ENCODE results near the gene TMEM200A.
A peak's percentile ranks its signal among the peaks of the same experiment; 100 is the strongest.
"Not testable (repeated sequence)": the region's sequence is repeated elsewhere in the genome, so short reads cannot be mapped to it uniquely, and the experiment has no call there.

Gene TMEM200A

DNA sequence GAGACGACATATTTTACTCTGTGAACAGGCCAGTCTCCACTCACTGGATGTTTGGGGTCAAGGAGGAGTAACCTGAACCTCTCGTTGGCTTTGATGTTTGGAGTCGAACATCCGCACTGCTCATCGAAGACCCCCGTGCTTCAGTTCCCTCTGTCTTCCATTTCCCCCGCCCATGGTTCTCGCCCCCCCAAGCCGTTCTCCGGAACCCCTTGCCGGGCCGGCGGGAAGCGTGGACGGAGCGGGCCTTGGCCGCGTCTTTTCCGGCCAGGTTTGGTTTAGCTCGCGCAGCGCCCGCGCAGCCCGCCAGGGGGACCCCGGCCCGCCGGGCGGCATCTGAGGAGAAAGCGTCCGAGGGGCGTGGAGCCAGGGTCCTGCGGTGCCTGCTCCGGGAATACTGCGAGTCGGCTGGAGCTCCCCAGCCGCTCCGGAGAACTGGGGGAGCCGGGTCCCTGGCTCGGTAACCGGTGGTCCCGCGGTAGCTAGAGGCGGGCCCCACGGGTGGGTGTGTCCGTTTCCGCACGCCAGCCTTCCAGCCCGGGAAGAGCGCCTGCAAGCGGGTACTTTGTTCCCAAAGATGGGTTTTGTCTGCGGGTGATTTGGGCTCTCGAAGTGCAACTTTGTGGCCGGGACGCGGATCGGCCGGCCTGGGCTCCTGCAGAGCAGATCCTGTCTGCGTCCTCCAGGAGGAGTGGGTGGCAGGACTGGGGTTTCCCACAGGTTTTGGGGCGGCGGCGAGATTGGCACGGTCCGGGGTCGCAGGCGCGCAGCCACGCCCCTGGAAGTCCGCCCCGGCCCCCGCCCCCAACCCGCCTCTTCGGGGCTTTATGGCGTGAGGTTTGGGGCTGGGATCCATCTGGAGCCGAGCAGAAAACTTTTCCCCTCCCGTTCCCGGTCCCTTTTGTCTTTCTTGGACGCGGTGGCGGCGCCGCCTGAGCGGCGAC, at the start of gene TMEM200A:
TSS of gene TMEM200A (plus strand) at position 852 of the 941 bp plus-strand sequence. CDS start 74,406 bp downstream, outside the sequence.
- DNase-seq (ENCODE audit: low read depth): peak; percentile 60

DNA sequence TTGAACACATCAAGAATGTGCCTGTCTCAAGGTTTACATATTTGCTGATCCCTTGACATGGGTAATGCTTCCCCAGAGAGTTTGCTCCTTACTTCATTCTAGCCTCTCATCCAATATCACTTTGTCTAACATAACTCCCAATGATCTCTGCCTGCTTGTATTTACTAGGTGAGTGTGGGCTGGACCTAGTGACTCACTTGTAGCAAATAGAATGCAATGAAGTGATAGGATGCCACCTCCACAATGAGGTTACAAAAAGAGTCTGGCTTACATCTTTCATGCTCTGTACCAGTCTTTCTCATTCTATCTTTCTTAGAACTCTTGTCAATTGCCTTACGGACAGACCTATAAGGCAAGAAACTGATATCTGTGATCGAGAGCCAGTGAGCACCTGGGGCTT, 44.9 kb upstream of the TMEM200A start:
- no peak for DNase-seq (ENCODE audit: low read depth)

GRCh38 chr6:130322673-130323268, 43.0 kb upstream of the TMEM200A start:
- DNase-seq (ENCODE audit: low read depth): peak; percentile 73

DNA sequence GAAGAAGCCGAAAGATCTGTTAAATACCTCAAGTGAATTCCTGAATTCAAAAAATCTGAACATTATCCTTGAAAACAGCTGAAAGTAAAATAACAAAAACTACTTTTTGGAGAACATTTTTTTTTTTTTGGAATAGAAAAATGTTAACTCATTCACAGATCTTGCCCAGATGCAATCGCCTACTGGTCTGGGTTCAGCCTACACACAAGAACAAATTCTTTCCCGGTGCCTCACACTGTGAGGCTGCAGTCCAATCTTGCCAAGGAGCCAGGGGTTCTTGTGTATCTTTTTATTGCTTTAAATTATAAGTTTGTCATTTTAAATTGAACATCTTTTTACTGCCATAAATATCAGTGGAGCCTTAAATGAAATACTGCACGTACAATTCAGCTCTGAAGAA, 41.2 kb upstream of the TMEM200A start:
- peak; percentile 83 for DNase-seq (ENCODE audit: low read depth)

GRCh38 chr6:130326496-130326895, 39.3 kb upstream of the TMEM200A start:
- DNase-seq (ENCODE audit: low read depth): peak; percentile 76

DNA sequence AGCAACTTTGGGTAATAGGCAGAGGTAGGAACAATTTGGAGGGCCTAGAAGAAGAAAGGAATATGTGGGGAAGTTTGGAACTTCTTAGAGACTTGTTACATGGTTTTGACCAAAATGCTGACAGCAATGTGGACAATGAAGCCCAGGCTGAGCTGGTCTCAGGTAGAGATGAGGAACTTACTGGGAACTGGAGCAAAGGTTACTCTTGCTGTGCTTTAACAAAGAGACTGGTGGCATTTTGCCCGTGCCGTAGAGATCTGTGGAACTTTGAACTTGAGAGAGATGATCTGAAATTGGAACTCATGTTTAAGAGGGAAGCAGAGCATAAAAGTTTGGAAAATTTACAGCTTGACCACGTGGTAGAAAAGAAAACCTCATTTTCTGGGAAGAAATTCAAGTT, 28.3 kb upstream of the TMEM200A start:
- DNase-seq (ENCODE audit: low read depth): no peak

- DNase-seq (ENCODE audit: low read depth): not testable (repeated sequence)
Measured at GRCh38 chr6:130346324-130346723, 19.5 kb upstream of the TMEM200A start.

DNA sequence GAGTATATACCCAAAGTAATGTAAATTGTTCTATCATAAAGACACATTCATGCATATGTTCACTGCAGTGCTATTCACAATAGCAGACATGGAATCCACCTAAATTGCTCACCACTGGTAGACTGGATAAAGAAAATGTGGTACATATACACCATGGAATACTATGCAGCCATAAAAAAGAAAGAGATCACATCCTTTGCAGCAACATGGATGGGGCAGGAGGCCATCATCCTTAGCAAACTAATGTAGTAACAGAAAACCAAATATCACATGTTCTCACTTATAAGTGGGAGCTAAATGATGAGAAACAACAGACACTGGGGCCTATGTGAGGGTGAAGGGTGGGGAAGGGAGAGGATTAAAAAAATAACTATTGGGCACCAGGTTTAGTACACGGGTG, 11.5 kb upstream of the TMEM200A start:
- no peak for DNase-seq (ENCODE audit: low read depth)

GRCh38 chr6:130355572-130355971, 10.2 kb upstream of the TMEM200A start:
- DNase-seq (ENCODE audit: low read depth): no peak

DNA sequence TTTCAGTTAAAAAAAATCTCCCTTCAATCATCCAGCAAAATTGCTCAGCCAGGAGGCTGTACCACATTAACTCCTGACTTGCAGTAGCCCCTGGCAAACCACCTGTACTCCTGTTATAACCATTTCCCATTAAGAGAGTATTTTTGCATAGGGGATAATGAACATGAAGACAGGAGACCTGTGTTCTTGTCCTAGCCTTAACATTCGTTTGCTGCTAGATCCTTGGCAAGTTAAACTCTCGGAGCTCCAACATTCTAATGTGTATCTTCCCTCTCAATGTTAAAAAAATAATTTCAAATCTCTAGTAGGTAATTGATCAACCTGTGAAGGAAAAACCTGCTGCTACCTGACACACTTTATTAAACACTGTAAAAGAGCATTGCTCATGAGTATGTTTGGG, 8.4 kb upstream of the TMEM200A start:
- DNase-seq (ENCODE audit: low read depth): no peak

DNA sequence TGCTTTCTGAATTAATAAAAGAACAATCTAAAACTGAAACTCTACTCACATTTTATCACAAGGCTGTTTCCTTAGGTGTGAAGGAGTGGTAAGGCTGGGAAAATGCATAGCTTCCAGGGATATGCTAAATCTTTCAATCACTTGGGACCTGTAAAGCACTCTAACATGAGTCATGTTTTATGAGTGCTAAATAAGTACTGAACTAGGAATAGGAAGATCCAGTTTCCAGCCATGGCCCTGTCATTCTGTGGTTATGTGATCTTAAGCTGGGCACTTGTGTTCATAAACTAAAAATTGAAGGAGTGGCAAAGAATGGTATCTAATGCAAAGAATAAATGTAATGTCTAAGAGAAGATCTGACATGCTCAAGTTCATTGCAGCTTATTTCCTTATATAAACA, 6.1 kb upstream of the TMEM200A start:
- peak; percentile 22 for DNase-seq (ENCODE audit: low read depth)

- no peak for DNase-seq (ENCODE audit: low read depth)
Measured at GRCh38 chr6:130362128-130362527, 3.7 kb upstream of the TMEM200A start.

DNA sequence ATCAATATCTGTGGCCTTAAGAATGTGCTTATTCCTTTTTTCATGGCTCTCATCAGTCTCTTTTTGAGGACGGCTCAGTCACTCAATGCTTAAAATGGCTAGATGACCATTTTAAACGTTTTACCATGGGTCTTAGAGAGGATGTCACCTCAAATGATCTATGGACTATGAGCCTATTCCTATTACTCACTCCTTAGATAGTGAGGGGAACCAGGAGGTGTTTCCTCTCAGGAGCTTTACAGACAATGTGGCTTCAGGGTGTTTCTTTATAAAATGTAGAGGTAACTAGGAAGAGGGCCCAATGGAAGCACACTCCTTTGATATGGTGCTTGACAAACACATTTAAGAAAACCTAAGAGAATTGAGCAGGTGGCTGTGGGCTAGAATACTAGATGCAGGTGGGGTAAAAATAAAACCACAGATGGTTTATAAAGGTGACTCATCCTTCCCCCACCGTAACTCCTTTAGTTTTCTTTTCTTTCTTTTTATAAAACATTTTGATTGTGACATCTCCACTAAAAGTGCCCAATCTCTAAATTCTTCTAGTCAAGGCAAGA, 1.5 kb upstream of the TMEM200A start:
- no peak for DNase-seq (ENCODE audit: low read depth)

DNA sequence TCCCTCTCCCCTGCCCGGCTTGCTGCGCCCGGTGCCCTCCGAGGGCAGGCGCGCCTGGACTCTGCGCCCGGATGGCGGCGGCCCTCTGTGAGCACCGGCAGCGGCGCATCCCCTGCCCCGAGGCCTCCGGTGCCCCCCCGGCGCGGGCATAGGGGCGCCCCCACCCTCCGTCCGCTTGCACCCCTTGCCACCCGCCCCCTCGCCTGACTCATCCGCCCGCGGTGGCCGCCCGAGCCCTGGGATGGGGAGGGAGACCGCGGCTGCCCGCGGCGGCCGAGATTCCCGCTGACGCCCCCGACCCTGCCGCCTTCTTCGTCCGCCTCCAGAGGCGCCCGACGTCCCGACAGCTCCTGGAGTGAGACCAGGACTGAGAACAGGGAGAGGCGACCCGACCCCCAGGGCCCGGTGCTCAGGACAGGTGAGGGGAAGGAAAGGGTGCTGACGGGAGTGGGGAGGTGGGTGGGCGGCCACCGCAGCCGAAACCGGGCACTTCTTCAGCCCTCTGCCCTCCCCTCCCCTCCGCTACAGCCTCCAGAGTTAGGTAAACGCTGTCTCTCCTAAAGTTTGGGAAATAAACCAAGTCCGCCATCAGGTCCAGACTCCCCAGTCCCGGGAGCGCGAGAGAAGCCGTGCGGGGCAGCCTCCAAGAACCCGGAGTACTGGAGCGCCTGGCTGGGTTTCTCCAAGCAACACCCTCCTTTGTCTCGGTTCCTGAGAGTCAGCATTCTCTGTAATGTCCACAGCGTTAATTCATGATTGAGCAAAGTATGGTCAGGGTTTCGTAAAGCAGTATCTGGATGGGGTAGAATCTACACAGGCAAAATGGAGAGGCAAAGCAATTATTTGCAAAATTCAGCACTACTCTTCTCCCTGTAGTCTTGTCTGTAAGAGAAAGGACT, 539 bp downstream of the TMEM200A start:
- DNase-seq (ENCODE audit: low read depth): peak; percentile 54

- DNase-seq (ENCODE audit: low read depth): no peak
Measured at GRCh38 chr6:130367767-130368166, 1.9 kb downstream of the TMEM200A start.

DNA sequence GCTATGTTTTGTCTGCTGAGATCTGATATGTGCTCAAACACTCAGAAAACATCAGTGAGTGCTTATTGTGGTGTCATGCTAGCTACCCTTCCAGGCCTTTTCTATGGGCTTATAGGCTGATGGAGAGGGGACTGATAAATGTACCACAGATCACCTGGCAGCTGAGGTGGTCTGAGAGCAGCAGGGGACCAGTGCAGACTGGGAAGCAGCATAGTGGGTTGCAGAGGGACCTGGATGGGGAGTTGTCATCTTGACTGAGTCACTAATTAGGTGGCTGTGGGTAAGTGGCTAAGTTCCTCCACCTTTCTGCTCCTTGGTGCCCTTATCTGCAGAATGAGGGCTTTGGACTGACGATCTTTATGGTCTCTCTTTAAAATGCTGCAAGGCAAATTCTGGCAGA, 2.8 kb downstream of the TMEM200A start:
- no peak for DNase-seq (ENCODE audit: low read depth)

DNA sequence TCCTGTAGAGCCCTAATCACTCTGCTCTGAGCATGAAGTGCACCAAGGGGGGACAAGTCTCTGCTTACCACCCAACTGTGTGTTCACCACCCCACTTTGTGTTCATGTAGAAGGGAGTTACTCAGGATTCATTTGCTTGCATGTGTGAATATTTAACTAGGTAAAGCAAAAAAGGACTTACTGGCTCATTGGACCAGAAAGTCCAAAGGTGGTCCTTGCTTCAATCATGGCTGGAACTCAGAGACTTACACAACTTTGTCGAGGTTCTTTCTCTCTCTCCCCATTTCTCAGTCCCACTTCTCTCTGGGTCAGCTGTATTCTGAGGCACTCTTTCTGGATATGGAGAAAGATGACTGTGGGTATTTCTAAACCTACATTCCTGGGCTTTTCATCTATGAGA, 4.0 kb downstream of the TMEM200A start:
- no peak for DNase-seq (ENCODE audit: low read depth)

GRCh38 chr6:130371921-130372420, 6.2 kb downstream of the TMEM200A start:
- peak; percentile 14 for DNase-seq (ENCODE audit: low read depth)

DNA sequence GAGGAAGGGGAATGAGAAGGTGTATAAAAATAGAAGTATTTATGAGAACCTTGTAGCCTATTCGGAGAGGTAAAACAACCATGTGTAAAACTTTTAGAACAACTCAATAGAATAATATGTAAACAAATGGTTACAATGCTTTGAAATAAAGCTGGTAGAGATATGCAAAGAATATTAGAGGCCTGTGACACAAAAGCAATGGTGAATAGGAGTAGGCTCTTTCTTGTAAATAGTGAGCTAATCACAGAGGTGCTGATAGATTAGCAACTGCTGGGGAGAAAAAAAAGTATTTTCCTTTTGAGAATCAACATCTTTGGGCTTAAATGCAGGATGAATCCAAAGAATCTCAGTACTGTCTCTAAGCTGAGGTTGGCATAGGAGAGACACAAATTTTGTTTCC, 7.0 kb downstream of the TMEM200A start:
- DNase-seq (ENCODE audit: low read depth): no peak

DNA sequence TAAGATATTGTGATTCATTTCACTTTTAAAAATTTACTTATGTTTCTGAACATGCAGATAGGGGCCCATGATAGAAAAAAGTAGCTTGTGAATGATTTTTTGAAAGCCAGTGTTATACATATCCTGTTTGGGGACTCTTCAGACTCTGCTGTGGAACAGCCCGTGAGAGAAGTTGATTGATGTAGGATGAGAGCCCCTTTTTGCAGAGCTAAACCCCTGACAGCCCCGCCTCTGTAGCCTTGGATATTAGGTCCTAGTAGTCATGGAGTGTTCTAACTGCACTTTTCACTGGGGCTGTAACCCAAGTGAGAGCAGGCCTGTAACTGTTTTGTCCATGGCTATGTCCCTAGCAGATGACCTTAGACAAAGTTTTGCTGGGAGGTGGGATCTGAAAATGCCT, 8.2 kb downstream of the TMEM200A start:
- no peak for DNase-seq (ENCODE audit: low read depth)

DNA sequence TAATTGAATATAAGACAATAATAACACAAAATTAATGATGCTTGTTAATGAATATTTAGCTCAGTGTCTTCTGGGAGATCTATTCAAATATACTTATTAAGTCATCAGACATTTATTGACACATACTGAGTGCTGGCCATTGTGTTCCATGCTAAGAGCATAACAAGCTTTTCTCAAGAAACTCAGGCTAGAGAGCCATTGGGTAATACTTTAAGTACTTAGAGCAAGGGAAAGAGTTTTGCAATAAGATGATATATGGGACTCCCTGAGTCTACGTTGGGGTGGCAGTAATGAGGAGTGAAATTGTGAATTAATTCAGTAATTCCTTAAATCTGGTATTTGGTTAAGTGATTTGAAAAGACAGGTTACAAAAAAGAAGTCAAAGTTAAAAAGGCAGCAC, 11.1 kb downstream of the TMEM200A start:
- DNase-seq (ENCODE audit: low read depth): no peak

DNA sequence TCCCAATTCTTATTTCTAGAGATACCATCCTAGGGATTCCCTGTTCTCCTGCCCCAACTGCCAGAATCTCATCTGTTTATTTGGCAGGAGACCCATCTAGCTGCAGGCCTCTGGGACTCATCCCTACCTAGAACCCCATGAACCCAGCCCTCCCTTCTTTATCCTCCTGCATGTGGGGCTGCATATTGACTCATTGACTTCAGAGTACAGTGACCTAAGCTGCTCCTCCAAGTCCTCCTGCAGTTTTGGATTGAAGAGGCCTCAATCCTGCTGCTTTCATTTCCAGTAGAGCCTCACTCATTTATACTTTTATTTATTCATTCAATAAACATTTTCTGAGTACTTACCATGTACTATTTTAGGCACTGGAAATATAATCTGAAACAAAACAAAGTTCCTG, 11.6 kb downstream of the TMEM200A start:
- no peak for DNase-seq (ENCODE audit: low read depth)
